SK-N-SH treated with all-trans-retinoic acid at 6 μM for 48 hours (cell line): ENCODE data around the gene TAF1B.

Experiments
- ATAC-seq: fragments of 200-7000 bp; cut with Tn5 transposase; 3 replicates; pipeline ENCODE4 v1.9.1; 2020; ENCODE audit warnings: mild to moderate bottlenecking, moderate library complexity
- ARNTL ChIP-seq: fragments of 450-650 bp; formaldehyde crosslinking; IDR thresholded peaks from 2 replicates; pipeline ENCODE4 v1.5.0; 2020; ENCODE audit warnings: low read depth, mild to moderate bottlenecking, moderate library complexity, borderline replicate concordance
- BACH2 ChIP-seq: fragments of 250-450 bp; sonication (Bioruptor Pico); IDR thresholded peaks from 2 replicates; pipeline ENCODE4 v1.9.0; 2021; ENCODE audit warnings: mild to moderate bottlenecking, borderline replicate concordance
- CSDC2 ChIP-seq: fragments of 250-450 bp; sonication (Bioruptor Pico); IDR thresholded peaks from 2 replicates; pipeline ENCODE4 v1.5.0; 2020; ENCODE audit warnings: mild to moderate bottlenecking, moderate library complexity
- ESRRG ChIP-seq: fragments of 250-450 bp; sonication (Bioruptor Pico); IDR thresholded peaks from 2 replicates; pipeline ENCODE4 v1.6.1; 2021; ENCODE audit warnings: mild to moderate bottlenecking
- GLIS3 ChIP-seq: fragments of 250-450 bp; sonication (Bioruptor Pico); IDR thresholded peaks from 2 replicates; pipeline ENCODE4 v1.5.0; 2020; ENCODE audit warnings: mild to moderate bottlenecking, moderate library complexity
- ISL1 ChIP-seq: fragments of 250-450 bp; sonication (Bioruptor Pico); IDR thresholded peaks from 2 replicates; pipeline ENCODE4 v2.1.2; 2022; ENCODE audit warnings: mild to moderate bottlenecking, moderate library complexity
- OSR1 ChIP-seq: fragments of 250-450 bp; sonication (Bioruptor Pico); IDR thresholded peaks from 2 replicates; pipeline ENCODE4 v1.8.0; 2022; ENCODE audit warnings: moderate library complexity, mild to moderate bottlenecking, inconsistent platforms
- PPARA ChIP-seq: fragments of 250-450 bp; sonication (Bioruptor Pico); IDR thresholded peaks from 2 replicates; pipeline ENCODE4 v1.5.0; 2020; ENCODE audit warnings: mild to moderate bottlenecking, borderline replicate concordance
- RARB ChIP-seq: fragments of 250-450 bp; sonication (Bioruptor Pico); IDR thresholded peaks from 2 replicates; pipeline ENCODE4 v1.8.0; 2021; ENCODE audit warnings: mild to moderate bottlenecking, moderate library complexity
- SNAI2 ChIP-seq: fragments of 250-450 bp; sonication (Bioruptor Pico); IDR thresholded peaks from 2 replicates; pipeline ENCODE4 v1.5.0; 2020; ENCODE audit warnings: mild to moderate bottlenecking, moderate library complexity
- TCF4 ChIP-seq: fragments of 250-450 bp; sonication (Bioruptor Pico); IDR thresholded peaks from 2 replicates; pipeline ENCODE4 v1.8.0; 2021; ENCODE audit warnings: mild to moderate bottlenecking, moderate library complexity, borderline replicate concordance
- TOX ChIP-seq: fragments of 250-450 bp; sonication (Bioruptor Pico); IDR thresholded peaks from 2 replicates; pipeline ENCODE4 v1.8.0; 2021; ENCODE audit warnings: mild to moderate bottlenecking, moderate library complexity, borderline replicate concordance
- ZC3H10 ChIP-seq: fragments of 250-450 bp; sonication (Bioruptor Pico); IDR thresholded peaks from 2 replicates; pipeline ENCODE4 v1.5.1; 2021; ENCODE audit warnings: mild to moderate bottlenecking, moderate library complexity
- ZFP3 ChIP-seq: fragments of 250-450 bp; sonication (Bioruptor Pico); IDR thresholded peaks from 2 replicates; pipeline ENCODE4 v1.5.0; 2020; ENCODE audit warnings: mild to moderate bottlenecking, moderate library complexity
- ZFP30 ChIP-seq: fragments of 450-650 bp; formaldehyde crosslinking; IDR thresholded peaks from 2 replicates; pipeline ENCODE4 v1.5.0; 2022; ENCODE audit warnings: mild to moderate bottlenecking, moderate library complexity
- ZNF565 ChIP-seq: fragments of 450-650 bp; formaldehyde crosslinking; conservative IDR thresholded peaks from 2 replicates; pipeline ENCODE4 v1.5.0; 2020; ENCODE audit warnings: low read depth, mild to moderate bottlenecking, moderate library complexity
- ZNF70 ChIP-seq: fragments of 450-650 bp; formaldehyde crosslinking; IDR thresholded peaks from 2 replicates; pipeline ENCODE4 v1.5.0; 2020; ENCODE audit warnings: mild to moderate bottlenecking, moderate library complexity
- ZNF8 ChIP-seq: fragments of 450-650 bp; formaldehyde crosslinking; IDR thresholded peaks from 2 replicates; pipeline ENCODE4 v1.5.0; 2020; ENCODE audit warnings: mild to moderate bottlenecking, moderate library complexity
- TF ChIP-seq, protein P1 (sequence below): fragments of 250-450 bp; sonication (Bioruptor Pico); IDR thresholded peaks from 2 replicates; pipeline ENCODE4 v1.8.0; 2021; ENCODE audit warnings: low read depth, mild to moderate bottlenecking, moderate library complexity, borderline replicate concordance
- TF ChIP-seq, protein P2 (sequence below): fragments of 250-450 bp; sonication (Bioruptor Pico); IDR thresholded peaks from 2 replicates; pipeline ENCODE4 v1.5.0; 2020; ENCODE audit warnings: mild to moderate bottlenecking, moderate library complexity
- TF ChIP-seq, protein P3 (sequence below): fragments of 250-450 bp; sonication (Bioruptor Pico); IDR thresholded peaks from 2 replicates; pipeline ENCODE4 v1.5.1; 2020; ENCODE audit warnings: low read depth, mild to moderate bottlenecking, moderate library complexity
- TF ChIP-seq, protein P4 (sequence below): fragments of 250-450 bp; sonication (Bioruptor Pico); IDR thresholded peaks from 2 replicates; pipeline ENCODE4 v1.8.0; 2020; ENCODE audit warnings: mild to moderate bottlenecking, moderate library complexity, borderline replicate concordance
- TF ChIP-seq, protein P5 (sequence below): fragments of 250-450 bp; sonication (Bioruptor Pico); IDR thresholded peaks from 2 replicates; pipeline ENCODE4 v1.5.1; 2021; ENCODE audit warnings: mild to moderate bottlenecking, moderate library complexity

Gene TAF1B

DNA sequence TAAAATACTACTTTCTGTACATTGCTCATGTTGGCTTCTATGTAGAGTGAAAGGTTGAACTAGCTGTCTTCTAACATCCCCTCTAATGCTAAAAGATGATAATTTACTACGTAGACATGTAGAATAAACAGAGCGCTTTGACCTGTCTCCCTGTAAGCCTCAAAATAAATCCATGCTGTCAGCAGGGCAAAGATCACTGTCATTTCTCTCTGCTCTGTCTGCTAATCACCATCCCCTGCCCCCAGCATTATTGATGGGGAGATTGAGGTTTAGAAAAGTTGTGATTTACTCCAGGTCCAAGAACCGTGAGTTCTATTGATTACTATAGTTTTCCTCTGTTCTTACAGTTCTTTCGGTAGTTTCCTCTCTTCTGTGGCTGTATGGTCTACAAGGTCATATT is 69.2 kb downstream of the TAF1B start:
- TF ChIP-seq PPARA (CRISPR knock-in tag): no peak
- no peak for TF ChIP-seq ZNF70
- TF ChIP-seq, protein P1, sequence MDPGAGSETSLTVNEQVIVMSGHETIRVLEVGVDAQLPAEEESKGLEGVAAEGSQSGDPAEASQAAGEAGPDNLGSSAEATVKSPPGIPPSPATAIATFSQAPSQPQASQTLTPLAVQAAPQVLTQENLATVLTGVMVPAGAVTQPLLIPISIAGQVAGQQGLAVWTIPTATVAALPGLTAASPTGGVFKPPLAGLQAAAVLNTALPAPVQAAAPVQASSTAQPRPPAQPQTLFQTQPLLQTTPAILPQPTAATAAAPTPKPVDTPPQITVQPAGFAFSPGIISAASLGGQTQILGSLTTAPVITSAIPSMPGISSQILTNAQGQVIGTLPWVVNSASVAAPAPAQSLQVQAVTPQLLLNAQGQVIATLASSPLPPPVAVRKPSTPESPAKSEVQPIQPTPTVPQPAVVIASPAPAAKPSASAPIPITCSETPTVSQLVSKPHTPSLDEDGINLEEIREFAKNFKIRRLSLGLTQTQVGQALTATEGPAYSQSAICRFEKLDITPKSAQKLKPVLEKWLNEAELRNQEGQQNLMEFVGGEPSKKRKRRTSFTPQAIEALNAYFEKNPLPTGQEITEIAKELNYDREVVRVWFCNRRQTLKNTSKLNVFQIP: no peak
- TF ChIP-seq, protein P2, sequence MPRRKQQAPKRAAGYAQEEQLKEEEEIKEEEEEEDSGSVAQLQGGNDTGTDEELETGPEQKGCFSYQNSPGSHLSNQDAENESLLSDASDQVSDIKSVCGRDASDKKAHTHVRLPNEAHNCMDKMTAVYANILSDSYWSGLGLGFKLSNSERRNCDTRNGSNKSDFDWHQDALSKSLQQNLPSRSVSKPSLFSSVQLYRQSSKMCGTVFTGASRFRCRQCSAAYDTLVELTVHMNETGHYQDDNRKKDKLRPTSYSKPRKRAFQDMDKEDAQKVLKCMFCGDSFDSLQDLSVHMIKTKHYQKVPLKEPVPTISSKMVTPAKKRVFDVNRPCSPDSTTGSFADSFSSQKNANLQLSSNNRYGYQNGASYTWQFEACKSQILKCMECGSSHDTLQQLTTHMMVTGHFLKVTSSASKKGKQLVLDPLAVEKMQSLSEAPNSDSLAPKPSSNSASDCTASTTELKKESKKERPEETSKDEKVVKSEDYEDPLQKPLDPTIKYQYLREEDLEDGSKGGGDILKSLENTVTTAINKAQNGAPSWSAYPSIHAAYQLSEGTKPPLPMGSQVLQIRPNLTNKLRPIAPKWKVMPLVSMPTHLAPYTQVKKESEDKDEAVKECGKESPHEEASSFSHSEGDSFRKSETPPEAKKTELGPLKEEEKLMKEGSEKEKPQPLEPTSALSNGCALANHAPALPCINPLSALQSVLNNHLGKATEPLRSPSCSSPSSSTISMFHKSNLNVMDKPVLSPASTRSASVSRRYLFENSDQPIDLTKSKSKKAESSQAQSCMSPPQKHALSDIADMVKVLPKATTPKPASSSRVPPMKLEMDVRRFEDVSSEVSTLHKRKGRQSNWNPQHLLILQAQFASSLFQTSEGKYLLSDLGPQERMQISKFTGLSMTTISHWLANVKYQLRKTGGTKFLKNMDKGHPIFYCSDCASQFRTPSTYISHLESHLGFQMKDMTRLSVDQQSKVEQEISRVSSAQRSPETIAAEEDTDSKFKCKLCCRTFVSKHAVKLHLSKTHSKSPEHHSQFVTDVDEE (CRISPR knock-in tag): no peak
- TF ChIP-seq, protein P3, sequence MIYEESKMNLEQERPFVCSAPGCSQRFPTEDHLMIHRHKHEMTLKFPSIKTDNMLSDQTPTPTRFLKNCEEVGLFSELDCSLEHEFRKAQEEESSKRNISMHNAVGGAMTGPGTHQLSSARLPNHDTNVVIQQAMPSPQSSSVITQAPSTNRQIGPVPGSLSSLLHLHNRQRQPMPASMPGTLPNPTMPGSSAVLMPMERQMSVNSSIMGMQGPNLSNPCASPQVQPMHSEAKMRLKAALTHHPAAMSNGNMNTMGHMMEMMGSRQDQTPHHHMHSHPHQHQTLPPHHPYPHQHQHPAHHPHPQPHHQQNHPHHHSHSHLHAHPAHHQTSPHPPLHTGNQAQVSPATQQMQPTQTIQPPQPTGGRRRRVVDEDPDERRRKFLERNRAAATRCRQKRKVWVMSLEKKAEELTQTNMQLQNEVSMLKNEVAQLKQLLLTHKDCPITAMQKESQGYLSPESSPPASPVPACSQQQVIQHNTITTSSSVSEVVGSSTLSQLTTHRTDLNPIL (CRISPR knock-in tag): no peak
- TF ChIP-seq, protein P4, sequence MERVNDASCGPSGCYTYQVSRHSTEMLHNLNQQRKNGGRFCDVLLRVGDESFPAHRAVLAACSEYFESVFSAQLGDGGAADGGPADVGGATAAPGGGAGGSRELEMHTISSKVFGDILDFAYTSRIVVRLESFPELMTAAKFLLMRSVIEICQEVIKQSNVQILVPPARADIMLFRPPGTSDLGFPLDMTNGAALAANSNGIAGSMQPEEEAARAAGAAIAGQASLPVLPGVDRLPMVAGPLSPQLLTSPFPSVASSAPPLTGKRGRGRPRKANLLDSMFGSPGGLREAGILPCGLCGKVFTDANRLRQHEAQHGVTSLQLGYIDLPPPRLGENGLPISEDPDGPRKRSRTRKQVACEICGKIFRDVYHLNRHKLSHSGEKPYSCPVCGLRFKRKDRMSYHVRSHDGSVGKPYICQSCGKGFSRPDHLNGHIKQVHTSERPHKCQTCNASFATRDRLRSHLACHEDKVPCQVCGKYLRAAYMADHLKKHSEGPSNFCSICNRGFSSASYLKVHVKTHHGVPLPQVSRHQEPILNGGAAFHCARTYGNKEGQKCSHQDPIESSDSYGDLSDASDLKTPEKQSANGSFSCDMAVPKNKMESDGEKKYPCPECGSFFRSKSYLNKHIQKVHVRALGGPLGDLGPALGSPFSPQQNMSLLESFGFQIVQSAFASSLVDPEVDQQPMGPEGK: no peak
- no peak for TF ChIP-seq TOX (CRISPR knock-in tag)
- TF ChIP-seq ZFP30 (CRISPR knock-in tag): no peak
- TF ChIP-seq ZNF565: no peak
- TF ChIP-seq SNAI2: no peak
- no peak for TF ChIP-seq ZFP3 (CRISPR knock-in tag)
- TF ChIP-seq RARB: no peak
- no peak for TF ChIP-seq ZNF8 (CRISPR knock-in tag)
- no peak for TF ChIP-seq CSDC2 (CRISPR knock-in tag)
- no peak for TF ChIP-seq ARNTL (CRISPR knock-in tag)
- no peak for TF ChIP-seq BACH2 (CRISPR knock-in tag)
- no peak for TF ChIP-seq OSR1 (CRISPR knock-in tag)
- TF ChIP-seq ESRRG: no peak
- TF ChIP-seq, protein P5, sequence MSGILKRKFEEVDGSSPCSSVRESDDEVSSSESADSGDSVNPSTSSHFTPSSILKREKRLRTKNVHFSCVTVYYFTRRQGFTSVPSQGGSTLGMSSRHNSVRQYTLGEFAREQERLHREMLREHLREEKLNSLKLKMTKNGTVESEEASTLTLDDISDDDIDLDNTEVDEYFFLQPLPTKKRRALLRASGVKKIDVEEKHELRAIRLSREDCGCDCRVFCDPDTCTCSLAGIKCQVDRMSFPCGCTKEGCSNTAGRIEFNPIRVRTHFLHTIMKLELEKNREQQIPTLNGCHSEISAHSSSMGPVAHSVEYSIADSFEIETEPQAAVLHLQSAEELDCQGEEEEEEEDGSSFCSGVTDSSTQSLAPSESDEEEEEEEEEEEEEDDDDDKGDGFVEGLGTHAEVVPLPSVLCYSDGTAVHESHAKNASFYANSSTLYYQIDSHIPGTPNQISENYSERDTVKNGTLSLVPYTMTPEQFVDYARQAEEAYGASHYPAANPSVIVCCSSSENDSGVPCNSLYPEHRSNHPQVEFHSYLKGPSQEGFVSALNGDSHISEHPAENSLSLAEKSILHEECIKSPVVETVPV (CRISPR knock-in tag): no peak
- TF ChIP-seq ZC3H10 (CRISPR knock-in tag): no peak
- TF ChIP-seq, all 23 proteins: peak for 0
- ATAC-seq: no peak

DNA sequence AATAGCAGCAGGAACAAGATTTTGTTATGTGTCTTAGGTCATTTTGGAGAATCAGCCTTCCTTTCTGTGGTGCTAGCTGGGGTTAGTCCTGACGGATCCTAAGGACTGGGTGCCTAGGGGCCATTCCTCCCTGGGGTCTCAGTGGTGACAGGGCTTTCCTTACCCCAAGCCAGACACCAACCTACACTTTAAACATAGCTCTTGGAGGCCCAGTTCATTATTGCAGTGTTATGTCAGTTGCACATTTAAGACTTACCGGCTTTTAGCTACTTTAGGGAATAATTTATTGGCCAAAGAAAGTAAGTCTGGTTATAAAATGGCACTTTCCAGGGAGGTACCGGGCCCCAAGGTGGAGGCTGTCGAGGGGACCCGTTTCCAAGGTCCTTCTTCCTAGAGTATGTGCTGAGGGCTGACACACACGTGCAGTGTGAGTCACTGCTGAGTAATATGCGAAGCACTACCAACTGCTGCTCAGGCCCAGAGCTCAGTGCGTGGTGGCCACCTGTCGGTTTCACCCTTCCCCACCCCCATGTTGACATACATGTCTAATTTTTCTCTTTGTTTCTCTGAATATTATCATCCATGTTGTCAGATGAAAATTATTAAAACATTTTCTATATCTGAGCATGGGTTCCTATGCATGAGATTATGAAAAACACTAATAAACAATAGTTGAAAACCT is 71.3 kb downstream of the TAF1B start:
- peak; percentile 99 for ATAC-seq
- no peak for TF ChIP-seq OSR1 (CRISPR knock-in tag)
- no peak for TF ChIP-seq RARB
- TF ChIP-seq ISL1: no peak
- no peak for TF ChIP-seq ZFP3 (CRISPR knock-in tag)
- no peak for TF ChIP-seq TOX (CRISPR knock-in tag)
- TF ChIP-seq SNAI2: no peak
- TF ChIP-seq TCF4: no peak
- TF ChIP-seq BACH2 (CRISPR knock-in tag): no peak
- TF ChIP-seq, protein P2 (CRISPR knock-in tag): no peak
- TF ChIP-seq, protein P5 (CRISPR knock-in tag): no peak
- TF ChIP-seq GLIS3 (CRISPR knock-in tag): no peak
- TF ChIP-seq, protein P3 (CRISPR knock-in tag): no peak
- TF ChIP-seq ZC3H10 (CRISPR knock-in tag): no peak
- TF ChIP-seq ESRRG: no peak
- TF ChIP-seq ARNTL (CRISPR knock-in tag): no peak
